GM12891 (cell line): ENCODE data around the gene ADIPOR2.
"Not testable (repeated sequence)": the region's sequence is repeated elsewhere in the genome, so short reads cannot be mapped to it uniquely, and the experiment has no call there.

Experiments used
- DNase-seq: peaks from one replicate; pipeline ENCODE4 v3.0.0; 2011; ENCODE audit warnings: low spot score; ENCODE audit not compliant: insufficient read length
- FAIRE-seq: peaks from 2 replicates; lab custom pipeline; 2011; peaks lifted over from hg19 to GRCh38; lab: Jason Lieb, UNC
- PAX5 ChIP-seq: IDR thresholded peaks from 2 replicates; pipeline ENCODE4 v1.6.1; 2011; ENCODE audit warnings: low read length, moderate library complexity, mild to moderate bottlenecking; ENCODE audit not compliant: insufficient read depth, severe bottlenecking
- POLR2A ChIP-seq: IDR thresholded peaks from 2 replicates; pipeline ENCODE4 v1.6.1; 2011; ENCODE audit warnings: low read depth, low read length, control low read depth
- POLR2AphosphoS5 ChIP-seq: IDR thresholded peaks from 2 replicates; pipeline ENCODE4 v1.6.1; 2011; ENCODE audit warnings: low read depth, low read length, control low read depth
- POU2F2 ChIP-seq: IDR thresholded peaks from 2 replicates; pipeline ENCODE4 v1.6.1; 2011; ENCODE audit warnings: low read depth, mild to moderate bottlenecking, control low read depth, low read length, moderate library complexity
- SPI1 ChIP-seq: IDR thresholded peaks from 2 replicates; pipeline ENCODE4 v1.6.1; 2011; ENCODE audit warnings: low read depth, low read length, control low read depth
- TAF1 ChIP-seq: IDR thresholded peaks from 2 replicates; pipeline ENCODE4 v1.6.1; 2011; ENCODE audit warnings: low read depth, low read length, control low read depth

Gene ADIPOR2

DNA sequence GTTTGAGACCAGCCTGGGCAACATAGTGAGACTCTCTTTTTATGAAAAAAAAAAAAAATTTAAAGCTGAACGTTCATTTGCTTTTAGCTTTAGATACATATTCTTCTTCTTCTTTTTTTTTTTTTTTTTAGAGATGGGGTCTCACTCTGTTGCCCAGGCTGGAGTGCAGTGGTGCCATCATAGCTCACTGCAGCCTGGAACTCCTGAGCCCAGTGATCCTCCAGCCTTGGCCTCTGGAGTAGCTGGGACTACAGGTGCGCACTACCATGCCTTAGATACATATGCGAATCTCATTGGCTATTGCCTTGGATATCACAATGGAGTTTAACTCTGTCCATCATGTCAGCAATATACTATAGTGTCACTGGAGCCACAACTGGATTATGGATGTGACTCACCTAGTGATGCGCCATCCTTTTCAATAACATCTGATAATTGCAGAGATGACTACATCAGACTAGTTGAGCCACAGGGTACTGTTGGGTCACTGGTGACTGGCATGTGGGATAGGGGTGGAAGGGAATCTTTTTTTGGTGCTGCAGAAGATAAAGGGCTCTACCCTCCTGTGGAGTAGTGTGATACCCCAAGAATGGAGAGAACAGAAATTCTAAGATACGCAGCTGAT, 2.7 kb upstream of the ADIPOR2 start:
- peak; percentile 50 for FAIRE-seq
- TF ChIP-seq SPI1 (no peak), POLR2AphosphoS5 (no peak), PAX5 (no peak), POU2F2 (no peak), TAF1 (no peak), POLR2A (no peak)
- no peak for DNase-seq

DNA sequence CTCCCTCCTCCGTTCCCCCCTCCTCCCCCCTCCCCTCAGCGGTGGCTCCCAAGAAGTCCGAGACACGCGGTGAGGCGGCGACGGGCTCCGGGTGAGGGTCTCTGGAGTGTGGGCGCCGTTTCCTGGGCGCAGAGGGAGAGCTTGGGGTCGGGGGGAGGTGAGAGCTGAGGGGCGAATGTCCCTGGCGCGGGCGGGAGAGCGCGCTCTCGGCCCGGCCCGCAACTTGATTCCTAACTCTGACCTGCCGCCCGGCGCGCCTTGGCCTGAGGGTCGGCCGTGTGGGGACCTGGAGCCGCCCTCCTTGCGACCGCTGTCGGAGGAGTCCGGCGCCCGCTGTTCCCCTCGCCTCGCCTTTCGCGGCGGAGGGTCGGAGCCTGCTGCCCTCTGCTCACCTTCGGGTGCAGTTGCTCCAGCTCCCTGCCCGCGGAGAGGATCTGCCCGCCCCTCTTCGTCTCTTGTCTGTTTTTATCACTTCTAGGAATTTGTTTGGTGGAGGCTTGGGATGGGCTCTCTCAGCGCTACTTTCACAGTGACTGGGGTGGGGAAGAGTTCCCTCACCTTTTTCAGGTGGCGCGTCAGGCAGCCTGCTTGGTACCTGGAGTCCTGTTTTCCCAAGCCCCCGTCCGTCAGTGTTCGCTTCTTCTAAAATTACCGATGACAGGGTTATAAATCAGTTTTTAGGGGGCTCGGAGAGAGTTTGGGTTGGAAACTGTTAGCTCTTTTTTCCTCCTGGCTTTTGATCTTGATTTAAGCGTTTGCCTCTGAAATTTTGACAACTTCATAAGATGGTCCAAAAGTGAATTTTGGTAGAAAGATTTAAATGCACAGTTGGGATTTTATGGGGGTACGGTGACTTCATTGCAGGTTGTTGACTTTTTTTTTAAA, 495 bp downstream of the ADIPOR2 start:
- FAIRE-seq = no peak
- no peak for DNase-seq

DNA sequence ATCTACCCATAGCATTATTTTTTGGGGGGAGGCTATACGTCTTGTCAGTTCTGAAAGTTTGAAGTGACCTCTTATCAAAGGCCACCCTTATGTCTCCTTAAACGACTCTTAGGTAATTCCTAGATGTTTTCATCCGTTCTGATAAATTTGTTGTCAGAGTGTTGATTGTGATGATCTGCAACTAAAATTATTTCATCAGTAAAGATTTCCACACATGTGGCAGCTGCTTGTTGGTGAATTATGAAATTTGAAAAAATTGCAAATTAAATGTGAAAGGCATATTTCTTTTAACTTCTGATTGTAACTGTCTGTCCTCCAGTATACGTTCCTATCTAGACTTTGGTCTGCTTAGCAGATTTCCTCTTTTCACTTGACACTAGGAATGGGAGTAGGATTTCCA, 1.4 kb downstream of the ADIPOR2 start:
- FAIRE-seq = no peak
- DNase-seq = no peak
- TF ChIP-seq PAX5 (no peak), POLR2A (no peak), TAF1 (no peak), POU2F2 (no peak), SPI1 (no peak)

More for the DNA sequence above, 495 bp downstream of the ADIPOR2 start:
- TF ChIP-seq POLR2AphosphoS5 (no peak), POLR2A (no peak), TAF1 (0 out of 2 replicates have a peak, but pooled peaks have one; percentile 16), POU2F2 (no peak)

DNA sequence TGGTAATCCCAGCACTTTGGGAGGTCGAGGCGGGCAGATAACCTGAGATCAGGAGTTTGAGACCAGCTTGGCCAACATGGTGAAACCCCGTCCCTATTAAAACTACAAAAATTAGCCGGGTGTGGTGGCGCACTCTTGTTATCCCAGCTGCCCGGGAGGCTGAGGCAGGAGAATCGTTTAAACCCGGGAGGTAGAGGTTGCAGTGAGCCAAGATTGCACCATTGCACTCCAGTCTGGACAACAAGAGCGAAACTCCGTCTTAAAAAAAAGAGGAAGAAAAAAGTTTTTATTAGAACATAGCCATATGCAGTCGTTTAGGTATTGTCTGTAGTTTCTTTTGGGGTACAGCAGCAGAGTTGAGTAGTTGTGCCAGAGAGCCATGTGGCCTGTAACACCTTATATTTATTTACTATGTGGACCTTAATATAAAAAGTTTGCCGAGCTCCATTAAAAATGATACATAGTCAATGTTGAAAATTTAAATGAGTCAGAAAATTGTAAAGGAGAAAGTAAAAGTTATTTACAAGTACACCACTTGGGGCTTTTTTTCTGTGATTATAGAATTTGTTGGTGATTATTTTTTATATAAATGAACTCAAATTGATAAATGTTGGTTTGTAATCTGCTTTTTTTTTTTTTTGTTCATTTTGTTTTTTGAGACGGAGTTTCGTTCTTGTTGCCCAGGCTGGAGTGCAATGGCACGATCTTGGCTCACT, 2.2 kb downstream of the ADIPOR2 start:
- DNase-seq (no peak), FAIRE-seq (no peak)
- TF ChIP-seq POU2F2 (no peak), TAF1 (no peak), POLR2AphosphoS5 (no peak), SPI1 (no peak), POLR2A (no peak), PAX5 (no peak)

DNA sequence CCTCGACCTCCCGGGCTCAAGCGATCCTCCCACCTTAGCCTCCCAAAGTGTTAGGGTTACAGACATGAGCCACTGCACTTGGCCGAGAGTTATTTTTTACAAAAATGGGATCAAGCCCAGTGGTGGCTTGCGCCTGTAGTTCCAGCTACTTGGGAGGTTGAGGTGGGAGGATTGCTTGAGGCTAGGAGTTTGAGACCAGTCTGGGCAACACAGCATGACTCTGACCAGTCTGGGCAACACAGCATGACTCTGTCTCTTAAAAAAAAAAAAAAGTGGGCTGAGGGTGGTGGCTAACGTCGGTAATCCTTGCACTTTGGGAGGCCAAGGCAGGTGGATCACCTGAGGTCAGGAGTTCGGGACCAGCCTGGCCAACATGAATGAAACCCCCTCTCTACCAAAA, 4.2 kb downstream of the ADIPOR2 start:
- not testable (repeated sequence) for FAIRE-seq, DNase-seq

DNA sequence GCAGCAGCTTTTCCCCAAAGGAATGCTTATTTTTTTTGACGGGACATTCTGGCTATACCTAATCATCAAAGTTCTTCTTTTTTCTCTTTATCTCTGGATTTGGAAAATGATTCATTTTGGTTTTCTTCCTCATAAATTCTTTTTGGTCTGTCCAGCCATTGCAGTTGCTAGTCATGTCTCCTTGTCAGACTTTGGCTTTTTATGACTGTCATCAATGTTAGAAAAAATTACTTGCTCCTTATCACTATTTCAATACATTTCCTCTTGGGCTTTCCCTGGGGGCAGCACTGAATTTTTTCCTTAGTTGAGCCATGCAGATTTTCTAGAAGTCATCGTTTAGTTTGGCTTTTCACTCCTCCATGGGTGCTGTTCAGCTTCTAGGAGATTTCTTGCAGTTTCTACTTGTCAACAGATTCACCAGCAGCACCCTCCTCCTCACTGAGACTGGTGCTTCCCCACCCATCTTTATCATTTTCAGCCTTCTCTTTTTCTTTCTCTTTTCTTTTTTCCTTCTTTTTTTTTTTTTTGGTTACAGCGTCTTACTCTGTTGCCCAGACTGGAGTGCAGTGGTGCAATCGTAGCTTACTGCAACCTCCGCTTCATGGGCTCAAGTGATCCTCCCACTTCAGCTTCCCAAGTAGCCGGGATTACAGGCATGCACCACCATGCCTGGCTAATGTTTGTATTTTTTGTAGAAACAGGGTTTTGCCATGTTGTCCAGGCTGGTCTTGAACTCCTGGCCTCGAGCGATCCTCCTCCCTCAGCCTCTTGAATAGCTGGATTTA, 5.2 kb downstream of the ADIPOR2 start:
- DNase-seq = no peak
- TF ChIP-seq POLR2AphosphoS5 (no peak), TAF1 (no peak), POLR2A (no peak), SPI1 (no peak), POU2F2 (no peak), PAX5 (no peak)
- FAIRE-seq = no peak

DNA sequence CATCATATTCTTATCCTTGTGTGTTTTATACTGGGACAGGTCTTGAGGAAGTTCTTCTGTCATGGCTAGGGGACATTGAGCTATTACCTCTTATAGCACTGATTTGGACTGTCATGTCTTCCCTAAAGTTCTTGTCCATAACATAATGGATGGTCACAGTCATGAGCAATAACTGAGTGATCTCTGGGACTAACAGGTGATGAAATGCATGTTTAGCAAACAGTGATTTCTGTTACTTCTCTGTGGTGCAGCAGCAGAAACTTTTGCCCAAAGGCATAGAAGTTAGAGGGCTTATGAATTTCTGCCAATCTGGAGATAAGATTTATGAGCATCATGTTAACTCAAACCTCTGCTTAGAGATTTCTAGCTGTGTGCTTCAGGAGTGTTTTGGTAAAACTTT, 5.9 kb downstream of the ADIPOR2 start:
- DNase-seq (no peak), FAIRE-seq (peak; percentile 28)
- TF ChIP-seq POU2F2 (no peak), TAF1 (no peak), PAX5 (no peak), POLR2AphosphoS5 (no peak), POLR2A (no peak), SPI1 (no peak)

DNA sequence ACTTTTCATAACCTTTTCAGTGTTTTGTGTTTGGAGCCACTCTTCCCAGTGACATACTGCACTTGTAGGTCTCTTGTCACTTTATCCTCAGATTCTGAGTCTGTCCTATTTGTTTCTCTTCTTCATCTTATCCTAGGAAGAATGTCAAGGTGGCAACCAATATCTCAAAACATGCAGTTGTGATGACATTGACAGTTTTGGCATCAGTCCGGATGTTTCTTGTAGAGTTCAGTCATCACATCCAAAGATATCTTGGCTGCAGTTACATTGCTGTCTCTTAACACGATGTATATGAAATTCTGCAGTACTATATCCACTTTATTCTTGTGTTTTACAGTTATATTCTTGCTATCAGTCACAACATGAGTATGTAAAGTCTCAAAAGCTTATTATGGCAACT, 6.4 kb downstream of the ADIPOR2 start:
- FAIRE-seq = no peak

More for the DNA sequence above, 6.4 kb downstream of the ADIPOR2 start:
- no peak for DNase-seq
- no peak for TF ChIP-seq PAX5
- TF ChIP-seq POU2F2 = no peak
- TF ChIP-seq SPI1 = no peak
- TF ChIP-seq TAF1 = no peak
- TF ChIP-seq POLR2AphosphoS5 = no peak
- TF ChIP-seq POLR2A = no peak
